ENCODE measurements around the gene EIF3D.
"Not testable (repeated sequence)": the region's sequence is repeated elsewhere in the genome, so short reads cannot be mapped to it uniquely, and the experiment has no call there.

The EIF3D gene

GRCh38 chr22:36540867-36541642 is 12.1 kb upstream of the EIF3D start:
- TF ChIP-seq CTCF (IDR thresholded peaks at IDR 0.05; ENCODE audit: insufficient read depth, low read length, missing control alignments) = no peak
- ChIA-PET CTCF (interaction anchor here (0.8 to 8.2 kb wide), 4 partner anchors 29 to 317 kb away, joined by 4 to 153 read pairs (median 9); partner anchors contain the start of gene NCF4), POLR2A (no interaction called here)
- DNase-seq (ENCODE audit: low read depth, low spot score) = no peak
- no peak overlapping the region for H3K4me3 ChIP-seq (ENCODE audit: low read depth, low read length)

DNA sequence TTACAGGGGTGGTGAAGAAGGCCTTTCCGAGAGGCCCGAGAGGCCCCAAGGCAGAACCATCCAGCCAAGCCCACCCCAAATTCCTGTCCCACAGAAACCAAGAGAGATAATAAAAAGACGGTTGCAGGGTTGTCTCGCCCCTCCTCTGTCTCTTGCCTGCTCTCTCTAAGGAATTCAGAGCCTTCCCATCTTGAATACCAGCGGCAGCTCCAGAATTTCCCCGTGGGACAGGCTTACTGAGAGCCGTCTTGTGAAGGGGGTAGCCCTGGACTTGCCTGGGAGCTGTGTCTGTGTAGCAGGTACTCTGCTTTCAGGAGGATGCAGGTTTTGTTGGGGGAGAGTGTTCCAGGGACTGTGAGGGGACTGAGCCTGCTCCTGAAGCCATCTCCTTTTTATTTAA is 9.6 kb upstream of the EIF3D start:
- H3K4me3 ChIP-seq (ENCODE audit: low read depth, low read length) = no peak overlapping the region
- CTCF ChIA-PET = interaction anchor here (0.8 to 1.2 kb wide), 3 partner anchors 9 to 235 kb away, joined by 3 to 4 read pairs (median 3); partner anchors contain the start of gene EIF3D
- no peak for TF ChIP-seq CTCF (IDR thresholded peaks at IDR 0.05; ENCODE audit: insufficient read depth, low read length, missing control alignments)
- POLR2A ChIA-PET = interaction anchor here (0.9 kb wide), 1 partner anchor 9 kb away, joined by 5 read pairs; no protein-coding TSS in a partner anchor
- no peak for DNase-seq (ENCODE audit: low read depth, low spot score)

- H3K4me3 ChIP-seq (ENCODE audit: low read depth, low read length) = no peak overlapping the region
- no peak for DNase-seq (ENCODE audit: low read depth, low spot score)
- ChIA-PET CTCF (no interaction called here), POLR2A (no interaction called here)
- TF ChIP-seq CTCF (IDR thresholded peaks at IDR 0.05; ENCODE audit: insufficient read depth, low read length, missing control alignments) = no peak
Observed at GRCh38 chr22:36536717-36537116, 7.8 kb upstream of the EIF3D start.

- DNase-seq (ENCODE audit: low read depth, low spot score); CTCF ChIA-PET; H3K4me3 ChIP-seq (ENCODE audit: low read depth, low read length); POLR2A ChIA-PET: not testable (repeated sequence)
Observed at GRCh38 chr22:36533320-36533719, 4.4 kb upstream of the EIF3D start.

GRCh38 chr22:36532466-36532865 is 3.5 kb upstream of the EIF3D start:
- TF ChIP-seq CTCF (IDR thresholded peaks at IDR 0.05; ENCODE audit: insufficient read depth, low read length, missing control alignments) = no peak
- ChIA-PET POLR2A (no interaction called here), CTCF (no interaction called here)
- no peak overlapping the region for H3K4me3 ChIP-seq (ENCODE audit: low read depth, low read length)
- DNase-seq (ENCODE audit: low read depth, low spot score) = no peak

- ChIA-PET POLR2A (interaction anchor here (0.6 to 0.9 kb wide), 5 partner anchors 21 to 450 kb away, joined by 3 to 5 read pairs (median 3); partner anchors contain the start of gene FOXRED2), CTCF (interaction anchor here (0.8 to 1.8 kb wide), 3 partner anchors 11 to 246 kb away, joined by 4 to 13 read pairs (median 6); no protein-coding TSS in a partner anchor)
- H3K4me3 ChIP-seq (ENCODE audit: low read depth, low read length) = peak overlapping the region; percentile 90
- DNase-seq (ENCODE audit: low read depth, low spot score) = no peak
- TF ChIP-seq CTCF (IDR thresholded peaks at IDR 0.05; ENCODE audit: insufficient read depth, low read length, missing control alignments) = no peak
Observed at GRCh38 chr22:36528341-36528740, 625 bp downstream of the EIF3D start.
